Left colon (tissue), 2 donors: Measurements from ENCODE around the gene CFD. TPM values are rescaled to one million over a fixed set of nuclear protein-coding genes. Genes with fewer than 3 reads are reported as not detected.
"Not testable (repeated sequence)": the region's sequence is repeated elsewhere in the genome, so short reads cannot be mapped to it uniquely, and the experiment has no call there.

Experiments used
- ATAC-seq: fragments of 200-7000 bp; cut with Tn5 transposase; one replicate; pipeline ENCODE4 v1.9.1; 2020; ENCODE audit warnings: mild to moderate bottlenecking, moderate library complexity
- DNase-seq, 2 donors: peaks; one replicate each; pipeline ENCODE4 v3.0.0-alpha.2; 2020
- intact Hi-C, 2 donors: fragments of 100-400 bp; cut with DNase I in 1 of 2; cut with micrococcal nuclease in 1 of 2; formaldehyde crosslinking; loops; one replicate each; pipeline versions ENCODE4 v1.11.2 to v1.14.0; 2022; cut with DNase I, micrococcal nuclease
- total RNA-seq, 2 donors: library from RNA; stranded (reverse); fragmentation: NEBNext Ultra II Directional; extraction: Animal tissue kit (Norgen Biotek cat#: 25700); gene quantifications; one replicate each; pipeline ENCODE4 v1.2.1, GENCODE V29; 2021
- donor health status: DM: no; HTN: no; CAD: no.
- donor health status: DM: yes; HTN: yes; CAD: no.

The CFD gene
- total RNA-seq, 2 donors from 2014 or later, result 57.0 to 136 TPM

DNA sequence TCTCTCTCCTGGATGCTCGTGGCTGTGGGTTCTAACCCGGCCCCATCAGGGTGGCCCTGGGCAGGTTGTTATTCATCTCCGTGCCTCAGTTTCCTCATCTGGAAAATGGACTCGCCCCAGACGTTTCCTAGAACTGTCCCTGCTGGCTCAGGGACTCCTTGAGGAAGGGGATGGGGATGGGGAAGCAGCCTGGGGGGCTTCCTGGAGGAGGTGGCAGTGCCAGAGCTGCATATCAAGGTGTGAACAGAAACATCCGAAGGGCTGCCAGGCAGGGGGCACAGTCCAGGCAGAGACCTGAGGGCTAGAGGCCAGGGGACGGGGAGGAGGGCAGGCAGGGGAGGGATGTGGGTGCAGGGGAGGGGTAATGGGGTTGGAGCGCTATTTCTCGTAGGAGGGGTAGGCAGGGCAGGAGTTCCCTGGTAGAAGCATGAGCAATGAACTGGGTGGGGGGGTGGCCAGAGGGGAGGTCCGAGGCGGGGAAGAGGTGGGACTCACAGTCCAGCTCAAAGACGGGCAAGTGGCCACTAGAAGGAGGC, 11.0 kb upstream of the CFD start:
- intact Hi-C loops, result no loop called here
- ATAC-seq, result no peak
- DNase-seq, result no peak

DNA sequence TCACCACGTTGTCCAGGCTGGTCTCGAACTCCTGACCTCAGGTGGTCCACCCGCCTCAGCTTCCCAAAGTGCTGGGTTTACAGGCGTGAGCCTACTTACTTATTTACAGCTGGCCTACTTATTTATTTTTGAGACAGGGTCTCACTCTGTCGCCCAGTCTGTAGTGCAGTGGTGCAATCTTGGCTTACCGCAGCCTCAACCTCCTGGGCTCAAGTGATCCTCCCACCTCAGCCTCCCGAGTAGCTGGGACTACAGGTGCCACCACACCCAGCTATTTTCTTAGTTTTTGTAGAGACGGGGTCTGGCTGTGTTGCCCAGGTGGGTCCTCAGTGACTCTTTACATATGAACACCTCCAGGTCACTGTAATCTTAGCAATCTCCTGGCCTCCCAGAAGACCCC, 10.3 kb upstream of the CFD start:
- ATAC-seq, intact Hi-C loops, DNase-seq: not testable (repeated sequence)

DNA sequence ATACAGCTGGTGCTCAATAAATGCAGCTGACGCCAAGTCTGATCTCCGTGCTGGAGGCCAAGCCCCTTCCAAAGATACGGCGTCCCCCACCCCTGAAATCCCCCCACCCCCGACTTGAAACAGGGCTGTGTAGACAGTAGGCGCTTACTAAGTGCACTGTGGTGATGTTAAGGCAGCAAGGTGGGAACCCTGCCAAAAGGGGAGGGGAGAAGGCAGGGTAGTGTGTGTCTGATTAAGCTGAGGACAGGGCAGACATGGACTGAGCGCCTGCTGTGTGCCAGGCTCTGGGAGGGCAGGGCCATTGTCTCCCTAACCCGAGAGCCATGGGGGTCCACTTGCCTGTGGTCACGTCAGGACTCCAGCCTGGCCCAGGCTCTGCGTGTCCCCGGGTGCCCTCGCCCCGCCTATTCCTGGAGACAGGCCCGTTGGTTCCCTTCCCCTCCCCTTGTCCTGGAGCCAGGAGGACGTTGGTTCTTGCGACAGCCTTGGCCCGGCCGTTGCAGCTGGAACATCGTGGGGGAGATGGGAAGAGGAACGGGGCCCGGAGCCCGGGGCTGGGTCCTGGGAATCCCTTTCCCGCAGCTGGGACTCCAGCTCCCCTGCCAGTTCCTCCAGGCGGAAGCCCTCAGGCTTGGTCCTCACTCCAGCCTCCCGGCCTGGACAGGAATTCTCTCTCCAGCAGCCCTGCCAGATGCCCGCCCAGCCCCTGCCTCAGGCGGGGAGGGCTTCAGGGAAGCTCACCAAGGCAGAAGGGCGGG, 9.1 kb upstream of the CFD start:
- ATAC-seq (peak; percentile 80), DNase-seq (peak; percentile 70 to 86)
- intact Hi-C loops, result no loop called here

DNA sequence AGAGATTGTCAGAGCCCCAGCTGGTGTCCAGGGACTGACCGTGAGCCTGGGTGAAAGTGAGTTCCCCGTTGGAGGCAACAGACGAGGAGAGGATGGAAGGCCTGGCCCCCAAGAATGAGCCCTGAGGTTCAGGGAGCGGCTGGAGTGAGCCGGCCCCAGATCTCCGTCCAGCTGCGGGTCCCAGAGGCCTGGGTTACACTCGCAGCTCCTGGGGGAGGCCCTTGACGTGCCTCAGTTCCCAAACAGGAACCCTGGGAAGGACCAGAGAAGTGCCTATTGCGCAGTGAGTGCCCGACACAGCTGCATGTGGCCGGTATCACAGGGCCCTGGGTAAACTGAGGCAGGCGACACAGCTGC, 8.5 kb upstream of the CFD start:
- DNase-seq (no peak), ATAC-seq (no peak)
- intact Hi-C loops, result no loop called here

DNA sequence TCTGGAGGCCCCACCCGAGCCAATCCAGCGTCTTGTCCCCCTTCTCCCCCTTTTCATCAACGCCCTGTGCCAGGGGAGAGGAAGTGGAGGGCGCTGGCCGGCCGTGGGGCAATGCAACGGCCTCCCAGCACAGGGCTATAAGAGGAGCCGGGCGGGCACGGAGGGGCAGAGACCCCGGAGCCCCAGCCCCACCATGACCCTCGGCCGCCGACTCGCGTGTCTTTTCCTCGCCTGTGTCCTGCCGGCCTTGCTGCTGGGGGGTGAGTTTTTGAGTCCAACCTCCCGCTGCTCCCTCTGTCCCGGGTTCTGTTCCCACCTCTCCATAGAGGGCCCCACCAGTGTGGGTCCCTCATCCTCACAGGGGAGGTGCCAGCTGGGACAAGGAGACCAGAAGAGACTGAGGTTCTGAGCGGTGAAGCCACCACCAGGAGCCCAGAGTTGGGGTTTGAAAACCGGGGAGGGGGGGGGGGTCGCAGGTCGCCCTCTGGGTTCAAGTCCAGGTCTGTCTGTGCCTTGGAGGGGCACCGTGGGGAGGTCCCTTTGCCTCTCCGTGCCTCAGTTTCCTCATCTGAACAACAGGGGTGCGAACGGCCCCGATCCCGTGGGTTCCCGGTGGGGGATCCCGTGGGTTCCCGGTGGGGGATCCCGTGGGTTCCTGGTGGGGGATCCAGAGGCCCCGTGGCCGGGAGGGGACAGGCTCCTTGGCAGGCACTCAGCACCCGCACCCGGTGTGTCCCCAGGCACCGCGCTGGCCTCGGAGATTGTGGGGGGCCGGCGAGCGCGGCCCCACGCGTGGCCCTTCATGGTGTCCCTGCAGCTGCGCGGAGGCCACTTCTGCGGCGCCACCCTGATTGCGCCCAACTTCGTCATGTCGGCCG, 7.1 kb upstream of the CFD start, which contains the start of gene ELANE:
Gene ELANE (plus strand): TSS at position 168 of the 878 bp plus-strand sequence. CDS start 26 bp downstream, at position 194.
- ATAC-seq (no peak), DNase-seq (no peak)
- intact Hi-C loops, result no loop called here

DNA sequence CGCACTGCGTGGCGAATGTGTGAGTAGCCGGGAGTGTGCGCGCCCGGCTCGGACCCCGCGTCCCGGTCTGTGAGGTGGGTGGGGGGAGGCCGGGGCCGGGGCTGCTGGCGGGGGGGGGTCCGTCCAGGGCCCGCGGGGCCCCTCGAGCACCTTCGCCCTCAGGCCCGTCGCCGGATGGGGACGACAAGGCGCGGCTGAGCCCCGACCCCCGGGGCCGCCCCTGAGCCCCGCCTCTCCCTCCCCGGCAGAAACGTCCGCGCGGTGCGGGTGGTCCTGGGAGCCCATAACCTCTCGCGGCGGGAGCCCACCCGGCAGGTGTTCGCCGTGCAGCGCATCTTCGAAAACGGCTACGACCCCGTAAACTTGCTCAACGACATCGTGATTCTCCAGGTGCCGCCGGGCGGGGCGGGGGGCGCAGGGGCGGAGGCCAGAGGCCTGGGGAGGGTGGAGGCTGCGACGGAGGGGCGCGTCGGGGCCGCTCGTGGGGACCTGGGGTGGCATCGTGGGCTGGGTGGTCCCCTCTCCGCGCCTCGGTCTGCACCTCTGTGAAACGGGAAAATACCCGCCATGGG, 6.4 kb upstream of the CFD start:
- no peak for DNase-seq
- intact Hi-C loops, result no loop called here
- no peak for ATAC-seq

DNA sequence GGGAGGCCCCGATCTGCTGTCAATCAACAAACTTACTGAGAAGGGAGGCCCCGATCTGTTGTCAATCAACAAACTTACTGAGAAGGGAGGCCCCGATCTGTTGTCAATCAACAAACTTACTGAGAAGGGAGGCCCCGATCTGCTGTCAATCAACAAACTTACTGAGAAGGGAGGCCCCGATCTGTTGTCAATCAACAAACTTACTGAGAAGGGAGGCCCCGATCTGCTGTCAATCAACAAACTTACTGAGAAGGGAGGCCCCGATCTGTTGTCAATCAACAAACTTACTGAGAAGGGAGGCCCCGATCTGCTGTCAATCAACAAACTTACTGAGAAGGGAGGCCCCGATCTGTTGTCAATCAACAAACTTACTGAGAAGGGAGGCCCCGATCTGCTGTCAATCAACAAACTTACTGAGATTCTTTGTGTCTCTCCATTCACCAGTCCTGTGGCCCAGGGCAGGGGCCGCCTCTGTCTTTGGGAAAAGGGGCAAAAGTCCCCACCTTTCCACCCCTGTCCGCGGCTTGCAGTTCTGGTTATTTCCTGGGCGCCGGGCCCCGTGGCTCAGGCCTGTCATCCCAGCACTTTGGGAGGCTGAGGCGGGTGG, 5.7 kb upstream of the CFD start:
- intact Hi-C loops, ATAC-seq, DNase-seq: not testable (repeated sequence)

DNA sequence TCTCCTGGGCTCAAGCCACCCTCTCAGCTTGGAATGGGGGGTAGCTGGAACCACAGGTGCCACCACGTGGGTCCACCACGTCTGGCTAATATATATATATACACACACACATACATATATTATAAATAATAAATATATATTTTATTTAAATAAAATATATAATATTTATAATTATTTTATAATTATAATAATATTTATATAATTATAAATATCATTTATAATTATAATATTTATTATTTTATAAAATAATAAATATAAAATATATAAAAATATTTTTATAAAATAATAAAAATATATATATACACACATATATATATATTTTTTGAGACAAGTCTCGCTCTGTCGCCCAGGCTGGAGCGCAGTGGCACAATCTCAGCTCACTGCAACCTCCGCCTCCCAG, 4.9 kb upstream of the CFD start:
- no peak for ATAC-seq
- intact Hi-C loops, result no loop called here
- no peak for DNase-seq

DNA sequence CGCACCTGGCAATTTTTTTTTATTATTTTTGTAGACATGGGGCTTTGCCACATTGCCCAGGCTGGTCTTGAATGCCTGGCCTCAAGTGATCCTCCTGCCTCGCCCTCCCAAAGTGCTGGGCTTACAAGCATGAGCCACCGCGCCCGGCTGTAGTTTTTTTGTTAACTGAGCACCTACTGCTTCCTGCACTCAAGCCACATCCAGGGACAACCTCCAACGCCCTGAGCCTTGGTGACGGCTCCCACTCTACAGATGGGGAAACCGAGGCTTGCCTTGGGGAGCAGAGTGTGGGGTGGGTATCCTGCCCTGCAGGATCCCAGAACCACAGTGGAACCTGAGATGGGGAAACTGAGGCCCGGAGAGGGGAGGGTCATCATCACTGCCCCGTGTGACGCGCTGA, 4.3 kb upstream of the CFD start:
- intact Hi-C loops, result no loop called here
- ATAC-seq (no peak), DNase-seq (no peak)

DNA sequence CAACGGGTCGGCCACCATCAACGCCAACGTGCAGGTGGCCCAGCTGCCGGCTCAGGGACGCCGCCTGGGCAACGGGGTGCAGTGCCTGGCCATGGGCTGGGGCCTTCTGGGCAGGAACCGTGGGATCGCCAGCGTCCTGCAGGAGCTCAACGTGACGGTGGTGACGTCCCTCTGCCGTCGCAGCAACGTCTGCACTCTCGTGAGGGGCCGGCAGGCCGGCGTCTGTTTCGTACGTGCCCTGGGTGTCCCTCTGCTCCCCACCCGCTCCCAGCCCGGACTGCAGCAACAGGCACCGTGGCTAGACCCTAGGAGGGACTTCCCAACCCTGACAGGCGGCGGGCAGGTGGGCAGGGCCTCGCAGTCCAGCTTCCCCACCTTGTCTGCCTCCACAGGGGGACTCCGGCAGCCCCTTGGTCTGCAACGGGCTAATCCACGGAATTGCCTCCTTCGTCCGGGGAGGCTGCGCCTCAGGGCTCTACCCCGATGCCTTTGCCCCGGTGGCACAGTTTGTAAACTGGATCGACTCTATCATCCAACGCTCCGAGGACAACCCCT, 3.8 kb upstream of the CFD start:
- DNase-seq (no peak), ATAC-seq (no peak)
- intact Hi-C loops, result no loop called here

DNA sequence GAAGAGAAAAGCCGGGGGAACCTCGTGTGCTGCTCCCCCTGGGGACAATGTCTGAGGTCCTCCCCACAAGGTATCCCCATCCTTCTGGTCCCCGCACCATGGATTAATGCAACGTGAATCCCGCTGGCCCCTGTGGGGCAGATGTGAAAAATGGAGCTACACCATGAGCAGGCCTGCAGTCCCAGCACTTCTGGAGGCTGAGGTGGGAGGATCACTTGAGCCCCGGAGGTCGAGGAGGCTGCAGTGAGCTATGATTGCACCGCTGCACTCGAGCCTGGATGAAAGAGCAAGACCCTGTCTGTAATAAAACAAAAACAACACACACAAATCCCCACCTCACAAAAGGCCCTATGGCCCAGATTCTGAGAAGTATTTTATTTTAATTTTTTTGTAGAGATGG, 1.2 kb upstream of the CFD start:
- ATAC-seq (no peak), DNase-seq (no peak)
- intact Hi-C loops, result no loop called here

DNA sequence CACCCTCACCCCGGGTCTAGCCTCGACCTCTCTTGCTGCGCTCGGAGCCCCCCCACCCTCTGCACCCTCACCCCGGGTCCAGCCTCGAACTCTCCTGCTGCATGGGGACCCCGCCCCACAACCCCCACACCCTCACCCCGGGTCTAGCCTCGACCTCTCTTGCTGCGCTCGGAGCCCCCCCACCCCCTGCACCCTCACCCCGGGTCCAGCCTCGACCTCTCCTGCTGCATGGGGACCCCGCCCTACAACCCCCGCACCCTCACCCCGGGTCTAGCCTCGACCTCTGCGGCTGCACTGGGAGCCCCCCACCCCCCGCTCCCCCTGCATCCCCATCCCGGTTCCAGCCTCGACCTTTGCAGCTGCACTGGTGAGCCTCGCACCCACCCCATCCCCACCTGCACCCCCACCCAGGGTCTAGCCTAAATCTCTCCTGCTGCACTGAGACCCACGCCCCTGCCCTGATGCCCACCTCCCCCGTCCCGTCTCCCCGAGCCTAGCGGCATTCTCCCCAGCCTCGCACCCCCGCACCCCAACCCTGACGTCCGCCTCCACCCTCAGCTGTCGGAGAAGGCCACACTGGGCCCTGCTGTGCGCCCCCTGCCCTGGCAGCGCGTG, 1.8 kb downstream of the CFD start:
- intact Hi-C loops, result loop anchor here in 1 of 2 donors (5.0 kb wide), 1 partner anchor 56 kb away; the partner anchor contains the start of gene KISS1R
- ATAC-seq (no peak), DNase-seq (no peak)

DNA sequence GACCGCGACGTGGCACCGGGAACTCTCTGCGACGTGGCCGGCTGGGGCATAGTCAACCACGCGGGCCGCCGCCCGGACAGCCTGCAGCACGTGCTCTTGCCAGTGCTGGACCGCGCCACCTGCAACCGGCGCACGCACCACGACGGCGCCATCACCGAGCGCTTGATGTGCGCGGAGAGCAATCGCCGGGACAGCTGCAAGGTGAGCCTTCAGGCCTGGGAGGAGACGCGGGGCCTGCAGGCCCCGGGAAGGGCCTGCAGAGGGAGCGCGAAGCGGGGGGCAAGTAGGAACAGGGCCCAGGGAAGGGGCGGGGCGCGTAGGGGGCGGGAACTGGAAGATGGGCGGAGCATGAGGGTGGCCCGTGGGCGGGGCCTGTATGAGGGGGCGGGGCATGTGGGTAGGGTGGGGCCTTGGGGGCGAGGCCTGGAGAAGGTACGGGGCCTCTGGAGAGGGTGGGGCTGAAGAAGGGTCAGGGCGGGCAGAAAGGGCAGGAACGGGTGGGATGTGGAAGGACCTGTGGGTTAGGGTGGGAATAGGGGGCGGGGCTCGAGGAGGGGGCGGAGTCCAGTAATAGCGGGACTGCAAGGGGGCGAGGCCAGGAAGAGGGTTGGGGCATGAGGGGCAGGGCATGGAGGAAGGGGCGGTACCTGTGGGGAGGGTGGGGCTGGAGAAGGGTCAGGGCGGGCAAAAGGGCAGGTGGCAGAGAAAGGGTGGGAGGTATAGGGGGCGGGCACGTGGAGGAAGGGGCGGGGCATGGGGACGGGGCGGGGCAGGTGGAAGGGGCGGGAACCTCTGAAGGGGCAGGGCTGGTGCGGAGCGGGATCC, 2.5 kb downstream of the CFD start:
- peak; percentile 71 to 76 for DNase-seq
- intact Hi-C loops, result loop anchor here (2.0 to 5.0 kb wide), 2 partner anchors 55 to 59 kb away; partner anchors contain the start of gene KISS1R (in 1 of the 2)
- peak; percentile 52 for ATAC-seq

DNA sequence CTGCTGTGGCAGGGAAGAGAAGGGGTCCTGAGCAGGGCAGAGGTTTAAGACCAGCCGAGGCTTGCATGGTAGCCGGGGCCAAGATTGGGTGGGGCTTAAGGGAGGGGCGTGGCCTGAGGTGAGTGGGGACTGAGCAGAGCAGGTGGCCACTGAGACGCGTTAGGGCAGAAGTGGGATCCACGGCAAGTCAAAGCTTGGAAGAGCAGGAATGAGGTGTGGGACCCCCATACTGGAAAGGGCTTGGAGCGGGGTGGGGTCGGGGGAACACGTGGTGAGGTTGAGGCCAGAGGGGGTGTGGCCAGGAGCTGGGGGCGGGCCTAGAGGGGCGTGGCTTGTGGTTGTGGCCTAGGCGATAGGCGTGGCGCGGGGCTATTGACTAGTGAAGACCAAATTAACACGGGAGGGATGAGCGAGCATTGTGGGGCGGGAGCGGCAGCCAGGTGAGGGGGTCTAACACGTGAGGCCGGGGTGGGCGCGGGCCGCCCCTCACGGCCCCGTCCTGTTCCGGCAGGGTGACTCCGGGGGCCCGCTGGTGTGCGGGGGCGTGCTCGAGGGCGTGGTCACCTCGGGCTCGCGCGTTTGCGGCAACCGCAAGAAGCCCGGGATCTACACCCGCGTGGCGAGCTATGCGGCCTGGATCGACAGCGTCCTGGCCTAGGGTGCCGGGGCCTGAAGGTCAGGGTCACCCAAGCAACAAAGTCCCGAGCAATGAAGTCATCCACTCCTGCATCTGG, 3.3 kb downstream of the CFD start:
- intact Hi-C loops, result loop anchor here (2.0 to 5.0 kb wide), 2 partner anchors 55 to 58 kb away; partner anchors contain the start of gene KISS1R (in 1 of the 2)
- peak; percentile 78 to 82 for DNase-seq
- peak; percentile 46 for ATAC-seq

DNA sequence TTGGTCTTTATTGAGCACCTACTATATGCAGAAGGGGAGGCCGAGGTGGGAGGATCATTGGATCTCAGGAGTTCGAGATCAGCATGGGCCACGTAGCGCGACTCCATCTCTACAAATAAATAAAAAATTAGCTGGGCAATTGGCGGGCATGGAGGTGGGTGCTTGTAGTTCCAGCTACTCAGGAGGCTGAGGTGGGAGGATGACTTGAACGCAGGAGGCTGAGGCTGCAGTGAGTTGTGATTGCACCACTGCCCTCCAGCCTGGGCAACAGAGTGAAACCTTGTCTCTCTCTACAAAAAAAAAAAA, 3.8 kb downstream of the CFD start:
- intact Hi-C loops, result loop anchor here (2.0 to 5.0 kb wide), 2 partner anchors 54 to 58 kb away; partner anchors contain the start of gene KISS1R (in 1 of the 2)
- DNase-seq (no peak), ATAC-seq (no peak)

DNA sequence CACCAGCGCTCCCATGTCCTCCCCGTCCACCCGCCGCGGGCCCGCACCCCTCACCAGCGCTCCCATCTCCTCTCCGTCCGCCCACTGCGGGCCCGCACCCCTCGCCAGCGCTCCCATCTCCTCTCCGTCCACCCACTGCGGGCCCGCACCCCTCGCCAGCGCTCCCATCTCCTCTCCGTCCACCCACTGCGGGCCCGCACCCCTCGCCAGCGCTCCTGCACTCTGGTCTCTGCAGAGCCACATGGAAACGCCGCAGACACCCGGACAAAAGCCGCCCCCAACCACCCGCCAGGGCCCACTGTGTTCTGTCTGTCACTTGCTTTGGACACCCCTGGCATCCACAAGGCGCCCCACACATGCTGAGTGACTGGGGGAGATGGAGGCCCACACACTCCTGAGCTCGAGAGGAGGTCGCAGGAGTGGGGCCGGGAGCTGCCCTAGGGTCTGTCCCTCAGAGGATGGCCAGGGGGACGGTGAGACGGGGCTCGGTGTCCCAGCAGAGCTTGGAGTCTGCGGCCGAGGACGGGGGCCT, 7.4 kb downstream of the CFD start:
- intact Hi-C loops, result no loop called here
- ATAC-seq, result no peak

More for the DNA sequence above, 7.4 kb downstream of the CFD start:
- no peak for DNase-seq
